HG03039 (cell line): ENCODE measurements around the gene VMO1.

Experiments
- ATAC-seq: cut with Tn5 transposase; IDR thresholded peaks from one replicate; pipeline ENCODE4 v1.9.1; 2021; ENCODE audit warnings: mild to moderate bottlenecking, moderate library complexity; ENCODE audit not compliant: unreplicated experiment

VMO1 gene, protein sequence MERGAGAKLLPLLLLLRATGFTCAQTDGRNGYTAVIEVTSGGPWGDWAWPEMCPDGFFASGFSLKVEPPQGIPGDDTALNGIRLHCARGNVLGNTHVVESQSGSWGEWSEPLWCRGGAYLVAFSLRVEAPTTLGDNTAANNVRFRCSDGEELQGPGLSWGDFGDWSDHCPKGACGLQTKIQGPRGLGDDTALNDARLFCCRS

DNA sequence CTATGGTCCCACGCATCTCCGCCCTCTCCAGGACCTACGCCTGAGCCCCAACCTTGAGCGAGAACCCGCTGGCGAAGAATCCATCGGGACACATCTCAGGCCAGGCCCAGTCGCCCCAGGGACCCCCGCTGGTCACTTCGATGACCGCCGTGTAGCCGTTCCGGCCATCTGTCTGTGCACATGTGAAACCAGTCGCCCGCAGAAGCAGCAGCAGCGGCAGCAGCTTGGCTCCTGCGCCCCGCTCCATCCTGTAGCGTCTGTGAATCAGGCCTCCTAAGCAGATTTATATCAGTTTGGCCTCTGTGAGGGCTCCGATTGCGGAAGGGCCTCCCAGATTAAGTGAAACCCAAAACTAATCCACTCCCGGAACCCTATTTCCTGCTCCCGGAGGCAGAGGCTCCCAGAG lies at the start of gene VMO1:
VMO1 (minus strand) TSS at position 259 of the 406 bp plus-strand sequence; CDS start at position 247, 12 bp downstream.
- no peak for ATAC-seq

DNA sequence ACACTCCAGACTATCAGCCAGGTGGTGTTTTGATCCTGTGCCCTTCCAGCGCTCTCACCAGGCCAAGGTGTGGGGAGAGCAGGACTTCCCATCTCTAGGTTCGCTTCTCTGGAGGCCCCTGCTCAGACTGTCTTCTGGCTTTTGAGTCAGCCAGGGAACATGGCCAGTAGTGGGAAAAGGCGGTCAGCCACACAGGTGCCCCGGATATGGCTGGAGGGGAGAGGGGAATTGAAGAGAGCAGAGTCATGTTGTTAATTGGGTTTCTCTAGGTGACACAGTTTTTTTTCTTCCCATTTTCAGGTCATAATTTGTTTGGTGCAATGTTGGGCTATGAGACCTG lies 48.5 kb upstream of the VMO1 start:
- ATAC-seq = no peak

DNA sequence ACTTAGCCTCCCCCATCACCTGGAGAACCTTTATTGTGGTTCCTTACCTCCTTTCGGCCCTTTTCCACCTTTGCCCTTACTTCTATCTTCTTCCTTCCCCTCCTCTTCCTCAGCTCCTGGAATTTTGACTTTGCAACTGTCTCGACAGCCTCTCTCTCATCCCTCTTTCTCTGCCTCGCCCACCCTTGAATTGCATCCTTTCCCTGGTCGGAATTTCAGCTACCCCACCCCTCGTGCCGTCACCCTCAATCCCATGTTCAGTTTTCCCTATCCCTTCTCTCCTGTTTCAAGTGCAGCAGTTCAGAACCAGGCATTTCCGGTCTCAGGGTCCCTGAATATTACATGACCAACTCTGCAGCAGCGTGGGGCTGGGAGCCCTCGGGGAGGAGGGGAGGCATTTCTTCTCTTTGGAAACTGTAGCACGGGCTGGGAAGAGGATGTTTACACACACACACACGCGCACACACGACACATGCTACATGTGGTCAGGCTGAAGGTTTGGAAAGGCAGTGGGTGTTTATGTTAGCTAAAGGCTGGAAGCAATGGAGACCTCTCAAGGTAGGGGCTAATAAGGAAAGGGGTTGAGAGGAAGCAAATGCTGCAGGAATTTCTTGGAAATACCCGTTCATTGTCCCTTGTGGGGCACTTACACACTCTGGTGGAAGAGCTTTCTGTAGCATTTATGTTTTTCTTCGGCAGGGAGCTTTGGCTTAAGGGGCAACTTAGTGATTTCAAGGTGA lies 47.9 kb upstream of the VMO1 start:
- no peak for ATAC-seq

DNA sequence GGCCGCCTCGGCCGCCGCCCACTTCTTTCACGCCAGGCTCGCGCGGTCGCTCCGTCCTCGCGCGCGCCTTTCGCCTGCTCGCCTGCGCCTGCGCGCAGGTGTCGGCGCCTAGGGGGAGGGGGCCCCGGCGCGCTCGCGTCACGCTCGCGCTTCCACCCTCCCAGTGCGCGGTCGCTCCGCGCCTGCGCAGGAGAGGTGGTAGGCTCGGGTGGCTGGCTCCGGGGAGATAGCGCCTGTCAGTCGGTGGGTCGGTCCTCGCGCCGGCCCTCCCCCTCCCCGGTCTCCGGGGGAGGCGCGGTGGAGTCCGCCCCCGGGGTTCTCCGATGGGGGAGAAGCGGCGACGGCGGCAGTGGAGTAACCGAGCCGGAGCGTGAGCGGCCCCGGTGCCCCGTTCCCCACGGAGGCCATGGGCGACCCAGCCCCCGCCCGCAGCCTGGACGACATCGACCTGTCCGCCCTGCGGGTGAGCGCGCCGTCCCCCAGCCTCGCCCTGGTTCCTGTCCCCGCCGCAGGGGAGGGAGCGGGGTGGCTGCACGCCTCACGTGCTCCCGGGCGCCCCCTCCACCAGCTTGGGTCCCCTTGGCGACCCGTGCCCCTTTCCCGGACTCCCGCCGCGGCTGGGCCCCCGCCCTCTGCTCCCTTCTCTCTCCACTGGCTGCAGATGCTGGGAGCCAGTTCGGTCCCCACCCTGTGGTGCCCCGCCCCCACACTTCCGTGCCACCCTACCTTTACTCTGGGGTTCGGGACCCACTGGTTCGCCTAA lies 47.2 kb upstream of the VMO1 start, which contains the start of gene MINK1:
MINK1 (plus strand) TSS at position 163 of the 763 bp plus-strand sequence; CDS start at position 407, 244 bp downstream.
- ATAC-seq = peak; percentile 96

DNA sequence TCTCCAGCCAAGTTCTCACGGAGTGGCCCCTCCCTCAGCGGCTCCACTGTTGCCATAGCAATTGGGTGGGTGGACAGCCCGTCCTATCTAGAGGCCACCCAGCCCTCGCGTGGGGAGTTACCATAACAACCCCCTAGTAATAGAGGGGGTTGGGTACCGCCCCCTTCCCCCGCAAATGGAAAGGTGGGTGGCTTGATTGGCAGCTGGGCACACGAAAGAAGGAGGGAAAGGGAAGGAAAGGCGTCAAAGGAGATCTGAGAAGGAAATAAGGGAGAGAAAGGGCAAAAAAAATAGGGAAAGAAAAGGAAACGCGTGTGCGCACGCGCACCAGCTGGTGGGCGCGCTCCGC lies 46.6 kb upstream of the VMO1 start:
- ATAC-seq = peak; percentile 7

DNA sequence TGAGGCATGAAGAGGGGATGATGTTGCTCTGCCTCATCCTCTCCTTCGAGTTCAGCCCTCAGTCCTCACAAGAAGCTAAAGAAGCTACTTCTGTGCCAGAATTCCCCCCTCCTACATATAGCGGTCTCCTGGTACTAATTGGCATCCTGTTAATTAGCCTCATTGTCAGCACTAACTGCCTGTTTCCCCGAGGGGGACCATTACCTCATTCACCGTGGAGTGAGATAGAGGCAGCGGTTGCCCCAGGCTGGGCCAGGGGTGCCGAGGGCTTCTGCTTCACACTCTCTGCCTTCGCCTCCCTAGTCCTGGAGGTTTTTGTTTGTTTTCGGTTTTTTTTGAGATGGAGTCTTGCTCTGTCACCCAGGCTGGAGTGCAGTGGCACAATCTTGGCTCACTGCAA lies 41.2 kb upstream of the VMO1 start:
- no peak for ATAC-seq

DNA sequence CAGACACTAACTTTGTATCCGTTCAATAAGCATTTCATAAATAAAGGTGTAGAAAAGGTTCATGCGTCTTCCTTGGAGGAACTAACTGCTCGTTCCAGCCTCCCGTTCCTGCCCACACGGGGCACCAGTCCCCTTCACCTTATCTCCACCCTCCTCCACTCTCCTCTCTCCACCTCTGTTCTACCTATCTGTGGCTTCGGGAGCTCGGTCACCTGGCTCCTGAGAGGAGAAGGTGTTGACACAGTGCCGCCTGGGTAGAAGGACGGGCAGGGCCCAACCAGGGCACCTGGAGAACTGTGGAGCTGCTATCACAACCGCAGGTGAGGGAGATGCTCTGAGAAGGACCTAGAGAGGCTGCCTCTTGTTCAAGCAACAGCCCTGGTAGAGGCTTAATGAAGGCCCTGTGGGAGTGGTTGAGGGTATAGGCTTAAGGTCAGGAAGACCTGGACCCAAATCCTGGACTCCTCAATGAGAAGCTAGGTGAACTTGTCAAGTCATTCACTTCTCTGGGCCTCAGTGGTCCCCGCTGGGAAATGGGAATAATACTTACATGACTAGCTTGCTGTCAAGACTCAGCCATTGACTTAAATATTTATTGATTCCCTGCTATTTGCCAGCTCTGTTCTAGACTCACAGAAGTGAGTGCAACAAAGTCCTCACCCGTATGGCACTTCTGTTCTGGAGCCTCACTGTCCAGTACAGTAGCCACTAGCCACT lies 37.4 kb upstream of the VMO1 start:
- ATAC-seq = no peak

DNA sequence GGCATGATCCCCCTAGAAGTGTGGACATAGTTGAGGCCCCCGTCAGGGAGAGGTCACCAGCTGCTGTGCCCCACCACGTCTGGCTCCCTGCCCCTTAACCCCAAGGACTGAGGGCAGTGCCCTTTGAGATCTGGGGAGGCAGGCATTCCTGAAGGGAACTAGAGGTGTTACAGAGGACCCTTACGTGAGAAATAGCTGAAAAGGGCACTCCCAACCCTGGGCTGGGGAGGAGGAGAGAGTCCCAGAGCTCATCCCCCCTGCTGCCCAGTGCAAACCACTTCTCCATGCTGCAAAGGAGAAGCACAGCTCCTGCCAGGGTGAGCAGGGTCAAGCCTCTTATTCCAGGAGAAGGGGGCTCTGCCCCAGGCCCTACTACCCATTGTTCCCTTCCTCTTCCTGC lies 36.7 kb upstream of the VMO1 start:
- ATAC-seq = no peak

DNA sequence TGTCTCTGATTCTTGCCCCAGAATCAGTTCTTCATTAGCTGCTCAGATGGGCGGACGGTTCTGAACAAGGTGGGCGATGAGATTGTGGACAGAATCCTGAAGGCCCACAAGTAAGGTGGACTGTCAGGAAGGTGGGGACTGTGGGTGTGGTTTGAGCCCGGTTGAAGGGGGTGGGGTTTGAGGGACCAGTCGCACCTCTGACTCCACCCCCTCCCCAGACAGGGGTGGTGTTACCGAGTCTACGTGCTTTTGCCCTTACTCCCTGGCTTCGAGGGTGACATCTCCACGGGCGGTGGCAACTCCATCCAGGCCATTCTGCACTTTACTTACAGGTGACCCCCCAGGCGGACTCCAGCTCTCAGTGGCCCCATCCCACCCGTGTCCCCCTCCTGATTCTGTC lies 32.1 kb upstream of the VMO1 start:
- ATAC-seq = no peak

DNA sequence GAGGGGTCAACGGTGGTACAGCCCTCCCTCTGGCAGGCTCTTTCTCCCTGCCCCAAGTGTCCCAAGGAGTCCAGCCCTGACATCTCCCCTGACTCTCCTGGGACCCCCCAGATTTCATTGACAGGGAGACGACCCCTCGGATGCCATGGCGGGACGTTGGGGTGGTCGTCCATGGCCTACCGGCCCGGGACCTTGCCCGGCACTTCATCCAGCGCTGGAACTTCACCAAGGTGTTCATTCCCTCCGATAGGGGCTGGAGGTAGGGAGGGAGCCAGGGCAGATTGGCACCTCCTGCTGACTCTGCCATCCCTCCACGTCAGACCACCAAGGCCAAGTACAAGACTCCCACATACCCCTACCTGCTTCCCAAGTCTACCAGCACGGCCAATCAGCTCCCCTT lies 30.7 kb upstream of the VMO1 start:
- no peak for ATAC-seq

DNA sequence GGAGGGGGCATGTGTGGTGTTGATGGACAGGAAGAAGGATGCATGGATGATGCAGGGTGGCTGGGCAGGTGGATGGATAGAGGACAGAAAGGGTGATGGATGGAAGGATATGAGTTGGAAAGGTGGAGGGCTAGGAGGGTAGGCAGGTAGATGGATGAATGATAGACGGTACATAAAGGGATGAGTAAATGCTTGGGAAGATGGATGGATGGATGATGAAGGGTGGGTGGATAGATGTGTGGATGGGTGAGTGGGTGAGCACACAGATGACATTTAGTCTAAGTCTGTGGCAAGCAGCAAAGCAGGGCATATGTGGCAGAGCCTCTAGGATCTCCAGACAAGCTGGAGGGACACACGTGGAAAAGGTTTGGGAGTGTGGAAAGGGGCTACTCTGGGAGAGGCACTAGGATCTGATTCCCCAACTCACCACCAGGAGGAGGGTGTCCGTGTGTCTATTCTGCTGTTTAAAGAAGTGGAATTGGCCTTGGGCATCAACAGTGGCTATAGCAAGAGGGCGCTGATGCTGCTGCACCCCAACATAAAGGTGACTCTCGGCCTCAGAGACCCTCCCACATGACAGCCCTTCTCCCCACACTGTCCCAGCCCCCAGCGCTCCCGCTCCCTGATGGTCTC lies 29.0 kb upstream of the VMO1 start:
- ATAC-seq = no peak

DNA sequence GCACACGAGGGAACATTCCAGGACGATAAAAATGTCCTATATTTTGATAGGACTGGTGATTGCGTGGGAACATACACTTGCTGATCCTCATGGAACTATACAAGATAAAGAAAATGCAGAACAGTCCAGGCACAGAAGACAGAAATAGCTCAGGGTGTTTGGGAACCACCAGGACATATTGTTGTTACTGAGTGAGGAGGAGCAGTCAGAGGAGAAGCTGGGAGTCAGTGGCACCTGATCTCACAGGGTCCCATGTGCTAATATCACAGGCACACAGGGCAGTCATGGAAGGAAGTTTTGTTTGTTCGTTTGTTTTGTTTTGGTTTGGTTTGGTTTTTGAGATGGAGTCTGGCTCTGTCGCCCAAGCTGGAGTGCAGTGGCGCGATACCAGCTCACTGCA lies 26.5 kb upstream of the VMO1 start:
- no peak for ATAC-seq

DNA sequence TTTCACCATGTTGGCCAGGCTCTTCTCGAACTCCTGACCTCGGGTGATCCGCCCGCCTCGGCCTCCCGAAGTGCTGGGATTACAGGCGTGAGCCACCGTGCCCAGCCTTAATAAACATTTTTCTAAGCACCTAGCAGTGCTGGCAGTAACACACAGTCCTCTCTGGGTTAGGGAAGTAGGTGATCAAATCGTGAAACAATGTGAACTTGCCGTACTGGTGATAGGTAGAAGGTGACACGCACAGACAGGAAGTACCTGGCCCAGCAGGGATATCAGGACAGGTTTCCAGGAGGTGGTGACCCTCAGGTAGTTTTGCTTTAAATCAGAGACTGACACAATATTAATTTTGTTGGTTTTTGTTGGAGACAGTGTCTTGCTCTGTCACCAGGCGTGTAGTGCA lies 25.3 kb upstream of the VMO1 start:
- ATAC-seq = no peak

DNA sequence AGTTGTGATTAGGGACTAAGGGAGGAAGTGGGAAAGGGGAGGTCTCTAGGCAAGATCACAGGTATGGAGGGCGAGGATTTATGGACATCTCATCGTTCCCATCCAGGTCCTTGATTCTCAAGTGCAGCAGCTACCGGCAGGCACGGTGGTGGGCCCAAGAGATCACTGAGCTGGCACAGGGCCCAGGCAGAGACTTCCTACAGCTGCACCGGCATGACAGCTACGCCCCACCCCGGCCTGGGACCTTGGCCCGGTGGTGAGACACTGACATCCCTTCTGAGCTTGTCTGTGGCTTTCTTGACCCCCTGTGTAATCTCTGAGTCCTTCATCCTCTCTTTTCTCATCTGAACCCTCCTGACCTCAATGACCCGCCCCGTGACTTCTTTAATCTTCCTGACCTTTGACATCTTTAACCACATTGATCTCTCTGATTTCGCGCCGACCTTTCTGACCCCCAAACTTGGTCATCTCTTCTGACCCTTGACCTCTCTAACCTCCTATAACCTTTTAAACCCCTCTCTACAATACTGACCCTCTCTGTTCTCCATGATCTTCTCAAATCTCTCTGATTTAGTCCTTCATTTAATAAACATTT lies 24.6 kb upstream of the VMO1 start:
- no peak for ATAC-seq

DNA sequence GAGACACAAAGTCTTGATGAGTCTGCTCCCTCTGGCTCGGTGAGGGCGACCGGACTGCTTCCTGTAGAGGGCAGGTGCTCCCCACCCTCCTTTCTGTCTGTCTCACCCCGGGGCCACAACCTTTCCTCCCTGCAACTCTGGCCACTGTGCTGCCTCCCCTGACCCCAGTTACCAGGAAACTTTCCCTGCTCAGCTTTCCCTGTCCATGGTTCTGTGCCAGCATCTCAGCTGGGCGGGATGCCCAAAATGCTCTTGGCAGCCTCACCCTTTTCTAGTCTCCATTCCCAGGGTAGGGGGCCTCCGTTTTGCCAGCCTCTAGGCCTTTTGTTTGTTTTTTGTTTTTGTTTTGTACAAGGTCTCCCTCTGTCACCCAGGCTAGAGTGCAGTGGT lies 22.2 kb upstream of the VMO1 start:
- no peak for ATAC-seq

DNA sequence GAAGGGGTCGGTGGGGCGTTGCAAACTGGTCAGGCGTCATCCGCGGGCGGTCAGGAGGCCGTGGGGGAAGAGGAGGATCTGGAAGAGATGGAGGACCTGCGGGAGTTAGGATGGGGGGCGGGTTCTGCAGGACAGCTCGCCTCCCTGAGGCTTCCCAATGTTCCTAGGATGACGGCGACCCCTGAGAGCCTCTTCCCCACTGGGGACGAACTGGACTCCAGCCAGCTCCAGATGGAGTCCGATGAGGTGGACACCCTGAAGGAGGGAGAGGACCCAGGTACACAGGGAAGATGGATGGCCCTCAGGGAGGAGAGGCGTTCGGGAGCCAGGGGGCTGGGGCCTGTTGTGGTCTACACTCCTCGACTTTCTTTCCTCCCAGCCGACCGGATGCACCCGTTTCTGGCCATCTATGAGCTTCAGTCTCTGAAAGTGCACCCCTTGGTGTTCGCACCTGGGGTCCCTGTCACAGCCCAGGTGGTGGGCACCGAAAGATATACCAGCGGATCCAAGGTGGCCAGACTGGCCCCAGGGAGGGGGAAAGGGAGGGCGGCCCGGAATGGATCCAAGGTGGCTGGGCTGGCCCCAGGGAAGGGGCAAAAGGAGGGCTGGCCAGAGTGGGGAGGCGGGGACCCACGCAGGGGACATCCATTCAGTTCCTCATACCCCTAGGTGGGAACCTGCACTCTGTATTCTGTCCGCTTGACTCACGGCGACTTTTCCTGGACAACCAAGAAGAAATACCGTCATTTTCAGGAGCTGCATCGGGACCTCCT lies 21.6 kb upstream of the VMO1 start:
- no peak for ATAC-seq

DNA sequence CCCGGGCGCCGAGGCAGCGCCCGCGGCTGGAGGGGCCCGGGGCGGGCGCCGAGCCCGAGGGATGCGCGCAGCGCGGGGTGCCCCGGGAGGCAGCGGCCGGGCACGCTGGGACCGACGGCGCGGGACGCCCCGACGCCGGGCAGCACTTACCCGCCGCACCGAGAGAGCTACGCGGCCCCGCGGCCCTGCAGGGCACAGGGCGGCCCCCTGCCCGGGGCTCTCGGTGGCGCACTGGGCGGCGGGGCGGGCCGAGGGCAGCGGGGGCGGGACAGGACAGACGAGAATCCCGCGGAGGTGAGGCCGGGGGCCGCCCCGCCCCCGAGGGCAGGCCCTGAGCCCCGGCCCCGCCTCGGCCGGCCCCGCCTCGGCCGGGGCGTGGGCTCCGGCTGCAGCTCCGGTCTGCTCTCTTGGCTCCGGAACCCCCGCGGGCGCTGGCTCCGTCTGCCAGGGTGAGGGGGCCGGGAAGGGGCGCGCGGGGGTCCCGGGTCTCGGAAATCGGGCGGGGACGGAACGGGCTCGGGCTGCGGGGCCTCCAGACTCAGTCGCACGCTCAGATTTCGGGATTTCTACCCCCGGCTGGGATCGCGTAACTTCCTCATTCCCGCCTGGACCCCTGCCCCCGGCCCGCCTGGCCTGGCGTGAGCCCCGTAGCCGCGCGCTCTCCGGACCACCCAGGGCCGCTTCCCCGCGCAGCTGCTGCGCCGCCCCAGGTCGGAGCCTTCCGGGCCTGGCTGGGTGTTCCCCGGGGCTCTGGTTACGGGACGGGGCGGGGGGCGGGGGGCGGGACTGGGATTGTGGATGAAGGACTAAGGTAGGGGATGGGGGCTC lies 20.8 kb upstream of the VMO1 start, which contains the start of gene PLD2:
PLD2 (plus strand) TSS at position 376 of the 828 bp plus-strand sequence. CDS start 621 bp downstream, outside the sequence.
- peak; percentile 87 for ATAC-seq

DNA sequence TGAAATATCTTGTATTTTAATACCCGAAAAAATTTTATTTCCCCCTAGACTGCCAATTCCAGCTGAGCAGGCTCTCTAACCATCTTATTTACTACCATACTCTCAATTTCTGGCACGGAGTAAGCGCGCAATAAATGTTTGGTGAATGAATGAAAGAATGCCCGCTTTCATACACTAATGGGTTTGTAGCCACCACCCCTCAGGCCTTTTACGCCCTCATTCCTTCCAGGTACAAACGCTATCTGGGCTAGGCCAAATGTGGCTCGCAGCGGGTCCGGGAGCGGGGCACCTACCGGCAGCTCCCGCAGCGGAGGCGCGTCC lies 20.3 kb upstream of the VMO1 start:
- ATAC-seq = no peak

DNA sequence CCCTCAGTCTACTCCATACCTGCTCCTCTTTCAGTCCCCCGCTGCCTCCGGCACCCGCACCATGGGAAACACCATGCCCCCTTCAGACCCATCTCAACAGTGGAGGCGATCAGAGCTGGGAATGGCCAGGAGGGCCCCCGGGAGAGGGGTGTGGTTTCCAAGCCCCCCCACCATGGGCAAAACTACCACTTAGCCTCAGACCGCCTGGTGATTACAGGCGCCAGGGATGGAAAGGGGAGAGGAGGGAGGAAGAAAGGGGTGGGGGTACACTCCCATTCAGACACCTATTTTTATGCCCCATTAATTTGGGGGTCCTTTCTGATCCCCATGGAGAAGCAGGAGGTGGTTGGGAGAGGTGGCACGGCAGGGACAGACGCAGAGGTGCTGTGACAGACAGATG lies 16.1 kb upstream of the VMO1 start, which contains the start of gene C17orf114:
C17orf114 (minus strand) TSS at position 101 of the 400 bp plus-strand sequence.
- no peak for ATAC-seq
